HG03558 (cell line): ENCODE measurements around the gene DDAH1.

Experiments used
- ATAC-seq: cut with Tn5 transposase; IDR thresholded peaks from one replicate; pipeline ENCODE4 v1.9.1; 2021; ENCODE audit warnings: moderate number of reproducible peaks; ENCODE audit not compliant: unreplicated experiment; ENCODE audit errors: extremely low read depth

Gene DDAH1

DNA sequence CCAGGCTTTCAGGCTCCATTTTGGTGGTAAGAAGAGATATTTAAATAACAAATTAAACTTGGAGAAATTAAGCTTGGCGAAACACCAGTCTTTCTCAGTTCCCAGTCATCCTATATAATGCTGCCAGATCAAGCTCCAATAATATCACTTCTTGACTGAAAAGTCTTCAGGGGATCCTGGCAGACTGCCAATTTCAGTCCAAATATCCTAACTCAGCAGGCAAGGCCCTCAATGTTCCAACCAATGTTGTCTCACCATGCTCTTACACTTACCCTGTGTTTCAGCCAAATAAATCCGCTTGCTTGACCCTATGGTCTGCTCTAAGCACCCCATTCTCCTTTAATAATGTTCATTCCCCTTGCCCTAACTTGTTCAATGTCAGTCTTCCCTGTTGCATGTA, 148.6 kb downstream of the DDAH1 start:
- ATAC-seq = no peak

DNA sequence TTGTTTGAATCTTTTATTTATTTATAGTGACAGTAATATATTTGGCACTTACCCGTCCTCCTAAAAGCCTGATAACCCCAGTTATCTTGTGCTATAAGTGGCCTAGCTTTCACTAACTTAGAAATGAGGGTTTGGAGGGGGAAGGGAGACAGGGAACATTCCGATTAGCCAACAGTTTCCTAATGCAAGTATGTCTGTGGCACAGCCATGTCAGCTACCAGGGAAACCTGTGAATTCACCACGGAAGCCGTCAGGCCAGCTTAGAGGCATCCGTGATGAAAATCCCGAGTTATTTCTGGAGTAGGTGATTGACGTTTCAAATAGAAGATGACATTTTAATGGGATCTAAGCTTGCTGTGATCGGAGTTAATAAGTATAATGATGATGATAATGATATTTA, 149.2 kb downstream of the DDAH1 start:
- ATAC-seq = no peak

DNA sequence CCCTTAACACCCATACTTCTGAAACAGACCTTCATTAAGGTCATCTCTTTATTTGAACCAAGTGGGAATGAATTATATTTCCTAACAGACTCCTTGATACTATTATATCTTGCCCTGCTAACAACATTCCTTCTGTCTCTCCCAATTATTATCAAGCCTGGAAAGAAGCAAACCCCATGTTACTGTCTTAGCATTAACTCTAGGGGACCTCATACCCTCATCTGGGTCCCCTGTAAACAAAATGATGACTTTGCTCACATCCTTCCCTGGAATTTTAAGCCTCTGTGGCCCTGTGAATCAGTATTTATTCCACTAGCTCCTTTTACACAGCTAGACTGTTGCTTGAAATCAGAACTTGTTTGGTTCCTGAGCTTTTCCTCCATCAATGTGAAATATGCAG, 150.2 kb downstream of the DDAH1 start:
- ATAC-seq = no peak

DNA sequence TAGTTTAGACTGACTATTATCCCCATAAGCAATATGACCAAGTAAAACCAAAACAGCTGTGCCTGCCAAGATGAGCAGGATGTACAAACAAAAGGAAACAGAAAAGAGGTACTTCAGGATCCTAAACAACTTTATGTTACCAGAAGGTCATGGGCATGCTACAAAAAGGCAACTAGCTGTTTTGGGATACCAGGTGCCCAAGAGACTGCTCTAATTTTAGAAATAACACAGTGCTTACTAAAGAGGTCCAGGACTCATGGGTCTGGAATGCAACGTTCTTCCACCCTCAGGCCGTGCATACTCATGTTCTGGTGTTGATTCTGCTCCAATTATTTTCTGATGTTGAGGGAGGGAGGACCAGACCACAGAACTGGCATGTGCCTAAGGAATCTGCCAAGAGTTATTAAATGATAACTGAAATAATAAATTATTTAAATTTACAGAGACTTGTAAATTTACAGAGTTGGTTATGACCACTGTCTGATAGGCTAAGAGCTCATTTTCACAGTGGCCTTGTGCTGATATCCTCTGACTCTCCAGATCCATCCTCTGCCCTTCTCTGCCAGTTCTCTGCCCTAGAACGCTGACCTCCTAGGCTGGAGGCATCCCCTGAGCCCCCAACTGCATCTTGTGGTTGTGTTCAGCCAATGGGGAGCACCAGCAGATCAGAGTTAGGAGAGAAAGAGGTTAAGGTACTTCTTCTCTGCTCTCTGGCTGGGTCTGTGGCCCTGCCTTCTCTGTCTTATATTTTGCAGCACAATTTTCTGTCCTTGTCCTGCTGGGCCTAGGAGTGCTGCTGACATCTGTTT, 150.9 kb downstream of the DDAH1 start:
- ATAC-seq = no peak

DNA sequence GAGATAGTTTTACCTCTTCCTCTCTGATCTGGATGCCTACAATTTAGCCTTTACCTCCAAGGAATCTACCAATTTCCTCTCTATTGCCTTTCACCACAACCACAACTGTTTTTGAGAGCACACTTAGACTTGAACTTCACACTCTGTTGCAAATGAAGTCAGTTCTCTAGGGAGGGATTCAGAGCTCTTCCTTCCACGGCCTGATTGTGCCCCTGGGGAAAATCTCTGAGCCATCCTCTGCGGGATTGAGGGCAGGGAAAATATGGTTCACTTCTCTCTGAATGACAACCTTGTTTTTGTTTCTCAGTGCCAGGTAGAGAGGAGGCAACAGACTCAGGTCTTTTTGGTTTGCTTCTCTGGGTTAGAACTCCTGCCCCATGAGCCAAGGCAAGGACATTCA, 153.1 kb downstream of the DDAH1 start:
- no peak for ATAC-seq

DNA sequence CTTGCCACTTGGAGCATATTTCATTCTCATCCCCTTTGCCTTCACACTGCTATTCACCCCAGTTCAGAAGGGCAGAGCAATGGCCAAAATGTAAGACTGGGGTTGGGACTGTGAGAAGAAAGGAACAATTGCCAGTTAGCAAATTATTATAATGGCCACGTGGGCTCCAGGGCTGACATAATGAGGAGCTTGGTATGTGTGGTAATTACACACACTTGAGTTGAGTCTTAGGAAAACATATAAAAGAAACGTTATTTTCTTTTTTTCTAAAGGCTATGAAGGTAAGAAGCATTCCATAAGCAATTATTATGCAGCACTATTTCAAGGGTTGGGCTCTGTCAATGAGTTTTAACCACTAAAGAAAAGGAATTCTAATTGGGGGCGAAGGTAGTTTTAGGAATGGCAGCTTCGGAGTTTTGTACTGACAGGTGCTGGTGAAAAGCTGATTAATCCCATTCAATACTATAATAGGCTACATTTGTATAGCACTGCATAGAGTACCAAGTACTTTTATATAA, 156.1 kb downstream of the DDAH1 start:
- ATAC-seq = no peak

DNA sequence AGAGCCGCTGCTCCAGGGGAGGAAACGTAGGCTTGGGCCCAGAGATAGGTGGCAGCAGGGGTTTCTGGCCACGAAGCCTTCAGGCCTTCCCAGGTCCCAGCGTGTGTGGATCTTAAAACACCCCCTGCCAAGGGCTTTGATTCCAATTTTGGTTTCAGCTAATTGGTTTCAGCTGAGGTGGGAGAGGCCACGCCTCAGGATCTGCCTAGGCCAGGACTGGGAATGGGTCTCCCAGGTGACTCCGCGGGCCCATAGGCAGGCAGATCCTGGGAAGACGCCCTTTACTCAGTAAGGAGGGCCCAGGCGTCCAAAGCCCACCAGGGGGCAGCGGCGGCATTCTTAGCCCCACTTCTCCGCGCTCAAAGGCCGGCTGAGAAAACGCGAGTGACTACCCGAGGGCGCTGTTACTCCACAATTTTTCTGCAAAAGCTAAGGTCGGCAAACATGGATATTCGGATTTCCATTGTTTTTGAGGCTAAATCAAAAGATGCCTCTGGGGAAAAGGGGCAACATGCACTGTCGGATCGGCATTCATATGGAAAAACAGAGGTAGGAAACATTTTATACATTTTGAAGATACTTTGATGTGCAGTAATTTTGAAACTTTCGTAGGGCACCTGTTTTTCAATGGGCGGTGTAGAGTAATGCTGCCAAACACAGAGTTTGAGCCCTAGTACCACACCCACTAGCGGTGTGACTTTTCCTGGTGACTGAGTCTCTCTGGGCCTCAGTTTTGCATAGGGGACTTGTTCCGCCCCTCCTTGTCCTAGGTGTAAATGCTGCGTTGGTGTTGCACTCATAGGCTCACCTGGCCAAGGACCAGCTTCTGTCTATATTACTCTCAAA, 156.7 kb downstream of the DDAH1 start:
- ATAC-seq = no peak

DNA sequence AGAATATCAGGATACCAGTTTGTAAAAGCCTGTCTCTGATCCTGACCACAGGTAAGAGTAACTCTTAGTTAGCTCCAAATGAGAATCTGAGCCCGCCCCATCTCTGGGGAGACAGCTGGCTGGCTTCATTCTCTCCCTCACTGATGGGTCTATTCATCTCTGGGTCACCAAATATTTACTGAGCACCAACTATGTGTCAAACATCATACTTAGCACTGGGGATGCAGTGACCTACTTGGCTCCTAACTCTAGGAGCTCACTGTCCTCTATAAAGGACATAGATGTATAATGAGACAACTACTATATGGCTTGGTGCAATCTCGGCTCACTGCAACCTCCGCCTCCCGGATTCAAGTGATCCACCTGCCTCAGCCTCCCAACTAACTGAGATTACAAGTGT, 158.7 kb downstream of the DDAH1 start:
- no peak for ATAC-seq

DNA sequence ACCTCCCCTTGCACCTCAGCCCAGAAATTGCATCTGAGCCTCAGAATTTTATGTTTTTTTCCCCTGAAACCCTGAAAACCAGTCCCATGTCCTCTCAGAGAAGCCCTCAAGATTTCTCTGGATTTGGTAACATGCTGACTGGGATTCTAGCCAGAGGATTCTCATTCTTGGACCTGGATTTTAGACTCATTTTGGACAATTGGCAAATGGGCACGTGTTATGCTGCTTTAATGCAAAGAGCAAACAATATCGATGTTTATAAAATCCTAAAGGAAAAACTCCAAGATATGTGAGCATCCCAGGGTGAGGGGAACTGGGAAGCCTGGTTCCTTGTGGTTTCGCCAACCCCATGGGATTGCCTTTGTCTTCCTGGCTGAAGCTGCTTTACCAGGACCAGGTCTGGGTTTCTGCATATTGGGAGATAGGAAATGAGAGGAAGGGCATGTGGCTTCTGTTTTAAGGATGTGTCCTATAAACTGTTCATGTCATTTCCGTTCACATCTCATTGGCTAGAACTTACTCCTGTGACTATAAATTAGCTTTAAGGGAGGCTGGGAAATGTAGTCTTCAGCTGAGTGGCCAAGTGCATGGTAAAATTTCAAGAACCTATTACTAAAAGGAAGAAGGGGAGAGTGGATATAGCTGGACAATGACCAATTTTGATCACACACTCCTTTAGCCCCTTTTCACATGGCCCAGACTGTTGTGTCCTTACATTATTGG, 161.4 kb downstream of the DDAH1 start:
- ATAC-seq = no peak

DNA sequence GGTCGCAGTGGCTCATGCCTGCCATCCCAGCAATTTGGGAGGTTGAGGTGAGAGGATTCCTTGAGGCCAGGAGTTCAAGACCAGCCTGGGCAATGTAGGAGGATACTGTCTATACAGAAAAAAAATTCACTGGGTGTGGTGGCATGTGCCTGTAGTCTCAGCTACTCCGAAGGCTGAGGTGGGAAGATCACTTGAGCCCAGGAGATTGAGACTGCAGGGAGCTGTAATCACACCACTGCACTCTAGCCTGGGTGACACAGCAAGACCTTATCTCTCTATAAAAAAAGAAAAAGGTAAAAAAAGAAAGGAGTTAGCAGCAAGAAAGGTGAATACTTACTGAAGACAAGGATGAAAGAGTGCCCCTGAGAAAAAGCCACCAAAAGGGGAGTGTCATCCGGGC, 164.8 kb downstream of the DDAH1 start:
- ATAC-seq = no peak

DNA sequence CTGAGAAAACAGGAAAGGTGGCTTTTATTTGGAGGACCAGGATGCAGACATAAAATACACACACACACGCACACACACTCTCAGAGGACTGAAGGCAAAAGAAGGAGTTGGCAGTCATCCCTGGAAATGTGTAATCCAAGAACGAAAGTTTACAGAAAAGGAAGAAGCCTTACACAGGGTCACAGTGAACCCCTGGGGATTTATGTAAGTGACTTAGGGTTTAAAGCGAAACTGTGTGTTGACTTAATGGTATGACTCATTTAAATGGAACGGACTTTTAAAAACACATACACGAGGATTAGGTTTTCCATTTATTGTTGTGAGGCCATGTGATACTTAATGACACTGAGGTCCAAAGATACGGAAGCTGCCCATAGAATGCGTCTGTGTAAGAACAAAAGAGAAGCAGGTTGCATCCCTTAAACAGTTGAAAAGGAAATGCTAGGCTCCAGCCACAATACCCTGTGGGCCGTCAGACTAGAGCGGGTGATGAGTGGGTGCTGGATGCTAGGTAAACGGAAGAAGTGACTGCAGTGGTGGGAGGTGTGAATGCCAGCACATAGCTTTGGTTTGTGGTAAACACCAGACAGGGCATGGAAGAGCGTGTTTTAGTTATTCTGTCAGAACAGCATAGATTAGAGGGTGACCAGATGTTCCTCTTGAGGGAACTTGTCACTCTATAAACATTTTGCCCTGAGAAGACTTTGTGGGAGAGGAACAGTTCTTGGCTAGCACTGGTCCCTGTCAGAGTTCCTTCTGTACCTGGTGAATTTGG, 166.9 kb downstream of the DDAH1 start:
- peak; percentile 86 for ATAC-seq

DNA sequence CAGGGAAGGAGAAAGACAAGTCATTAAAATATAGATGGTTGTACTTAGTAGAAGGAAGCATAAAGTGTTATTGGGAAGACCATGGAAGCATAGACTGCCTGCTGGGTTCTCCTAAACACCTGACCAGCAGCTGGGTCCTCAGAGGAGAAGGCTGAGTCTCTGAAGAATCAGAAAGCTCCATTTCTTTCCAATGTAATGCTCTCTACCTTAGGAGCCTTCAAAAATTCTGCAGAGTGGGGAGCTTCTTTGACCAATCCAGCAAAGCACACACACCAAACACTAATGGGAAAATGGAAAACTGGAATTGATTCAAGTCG, 167.5 kb downstream of the DDAH1 start:
- ATAC-seq = no peak

DNA sequence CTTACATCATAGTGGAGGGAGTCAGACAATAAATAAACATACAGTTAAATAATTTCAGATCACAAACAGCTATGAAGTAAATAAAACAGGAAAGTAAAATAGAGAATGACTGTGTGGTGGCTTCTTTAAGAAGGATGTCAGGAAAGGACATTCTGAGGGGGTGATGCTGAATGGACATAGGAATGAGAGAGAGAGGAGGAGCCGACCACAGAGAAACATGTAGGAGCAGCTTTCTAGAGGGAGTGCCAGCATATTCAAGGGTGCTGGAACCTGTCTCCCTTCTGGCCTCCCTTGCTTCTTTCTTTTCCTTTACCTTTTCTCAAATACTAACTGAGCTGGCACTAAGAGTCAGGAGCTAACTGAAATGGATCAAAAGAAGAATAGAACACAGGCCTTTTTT, 168.0 kb downstream of the DDAH1 start:
- no peak for ATAC-seq

DNA sequence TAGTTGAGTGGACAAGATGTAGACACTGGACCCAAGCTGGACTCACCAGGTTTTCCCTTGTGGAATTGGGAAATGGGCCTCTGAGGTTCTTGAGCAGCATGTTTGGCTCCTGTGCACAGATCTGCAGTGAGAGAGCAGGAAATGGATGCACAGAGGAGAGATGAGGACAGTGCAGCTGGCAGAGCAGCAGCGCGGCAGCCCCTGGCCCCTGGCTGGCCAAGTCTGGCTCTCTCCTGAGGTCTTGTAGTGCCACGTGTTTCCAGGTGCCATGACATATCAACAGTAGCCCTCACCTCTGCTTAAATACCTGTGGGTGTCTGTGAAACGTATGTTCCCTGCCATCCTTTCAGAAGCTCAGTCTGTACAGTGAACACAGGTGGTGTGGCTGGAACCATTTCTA, 169.3 kb downstream of the DDAH1 start:
- no peak for ATAC-seq

DNA sequence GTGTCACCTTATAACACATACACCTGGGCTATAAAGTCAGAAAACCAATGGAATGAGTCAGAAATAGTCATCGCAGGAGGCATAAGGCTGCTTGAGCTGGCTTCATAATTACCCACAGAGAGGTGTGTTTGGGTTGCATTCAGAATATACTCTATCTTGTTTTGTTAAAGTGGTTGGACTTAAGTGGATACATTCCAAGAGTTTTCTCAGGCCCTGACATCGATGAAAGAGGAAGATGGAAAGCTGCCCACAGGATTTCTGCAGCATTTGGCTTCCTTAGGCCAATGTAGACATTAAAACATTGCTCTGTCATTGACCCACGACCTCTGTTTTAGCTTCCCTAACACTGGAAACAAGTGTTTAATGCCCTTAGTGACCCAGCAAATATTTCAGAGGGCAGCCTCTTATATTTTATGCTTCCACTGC, 169.9 kb downstream of the DDAH1 start:
- no peak for ATAC-seq

DNA sequence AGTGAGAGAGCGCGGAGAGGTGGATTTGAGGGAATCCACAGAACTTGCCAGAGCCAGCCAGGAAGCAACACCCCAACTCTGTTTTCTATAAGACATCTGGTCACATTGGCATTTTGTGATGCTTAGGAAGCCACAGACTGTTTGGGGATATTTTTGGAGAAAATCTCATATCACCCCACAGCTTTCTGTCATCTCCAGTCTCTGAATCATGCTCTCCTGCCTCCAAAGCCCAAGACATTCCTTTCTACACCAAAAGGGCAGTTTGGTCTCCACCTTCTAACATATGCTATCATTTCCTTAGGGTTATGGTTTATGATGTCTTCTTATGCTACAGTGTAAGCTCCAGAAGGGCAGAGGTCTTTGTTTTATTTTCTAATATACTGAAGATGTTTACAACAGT, 174.1 kb downstream of the DDAH1 start:
- no peak for ATAC-seq

DNA sequence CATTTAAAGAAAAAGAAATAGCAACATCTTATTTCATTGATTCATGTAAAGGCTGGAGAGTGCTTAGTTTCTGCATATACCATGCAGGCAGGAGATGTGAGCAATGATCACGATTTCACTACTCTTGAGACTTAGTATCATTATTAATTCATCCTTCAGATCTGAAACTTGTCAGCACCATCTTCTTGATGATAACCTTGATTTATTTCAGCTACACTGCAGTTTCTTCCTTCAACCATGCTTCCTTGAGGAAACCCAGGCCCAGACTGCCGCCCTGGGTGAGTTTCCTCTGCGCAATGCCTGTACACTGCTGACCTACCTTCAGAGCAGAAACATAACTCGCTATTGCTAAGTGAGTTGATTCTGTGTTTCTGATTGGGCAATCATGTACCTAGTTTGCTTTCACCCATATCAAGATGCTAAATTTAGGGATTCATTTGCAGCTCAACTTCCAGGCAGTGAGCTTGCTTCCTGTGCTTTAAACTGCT, 175.1 kb downstream of the DDAH1 start:
- ATAC-seq = no peak

DNA sequence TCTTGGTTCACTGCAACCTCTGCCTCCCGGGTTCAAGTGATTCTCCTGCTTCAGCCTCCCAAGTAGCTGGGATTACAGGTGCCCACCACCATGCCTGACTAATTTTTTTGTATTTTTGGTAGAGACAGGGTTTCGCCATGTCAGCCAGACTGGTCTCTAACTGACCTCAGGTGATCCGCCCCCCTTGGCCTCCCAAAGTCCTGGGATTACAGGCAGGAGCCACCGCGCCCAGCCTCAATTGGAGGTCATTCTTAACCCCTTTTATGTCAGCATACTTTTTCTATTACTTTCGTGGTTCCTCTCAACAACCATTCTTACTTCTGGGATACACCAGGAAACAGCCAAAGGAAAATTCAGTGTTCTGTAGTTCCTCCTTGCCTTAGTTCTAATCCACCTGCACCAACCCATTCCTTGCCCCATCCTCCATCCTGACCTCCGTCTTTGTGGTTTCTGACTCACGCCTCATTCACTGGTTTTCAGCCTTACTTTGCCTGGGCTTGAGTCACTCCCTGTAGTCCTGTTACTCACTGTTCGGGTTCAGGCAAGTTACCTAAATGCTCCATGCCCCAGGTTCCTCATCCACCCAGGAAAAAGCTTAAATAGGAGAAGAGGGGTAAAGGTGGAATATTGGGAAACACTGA, 175.6 kb downstream of the DDAH1 start:
- ATAC-seq = no peak

DNA sequence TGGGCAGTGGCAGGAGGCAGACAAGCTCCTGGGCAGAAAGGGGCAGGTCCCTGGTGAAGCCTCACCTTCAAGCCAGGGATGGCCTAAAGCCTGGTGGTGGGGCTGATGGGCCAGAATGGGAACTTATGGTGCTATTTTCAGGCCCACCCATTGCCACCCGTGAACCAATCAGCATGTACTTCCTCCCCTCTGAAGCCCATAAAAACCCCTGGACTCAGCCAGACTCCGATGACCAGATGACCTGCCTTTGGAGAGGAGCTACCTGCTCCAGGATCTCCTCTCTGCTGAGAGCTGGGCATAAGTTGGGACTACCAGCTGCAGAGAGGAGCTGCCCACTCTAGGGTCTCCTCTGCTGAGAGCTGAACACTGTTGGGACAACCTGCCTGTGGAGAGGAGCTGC, 180.8 kb downstream of the DDAH1 start:
- ATAC-seq = no peak
